Measurements from ENCODE around the gene PHACTR4.

DNA sequence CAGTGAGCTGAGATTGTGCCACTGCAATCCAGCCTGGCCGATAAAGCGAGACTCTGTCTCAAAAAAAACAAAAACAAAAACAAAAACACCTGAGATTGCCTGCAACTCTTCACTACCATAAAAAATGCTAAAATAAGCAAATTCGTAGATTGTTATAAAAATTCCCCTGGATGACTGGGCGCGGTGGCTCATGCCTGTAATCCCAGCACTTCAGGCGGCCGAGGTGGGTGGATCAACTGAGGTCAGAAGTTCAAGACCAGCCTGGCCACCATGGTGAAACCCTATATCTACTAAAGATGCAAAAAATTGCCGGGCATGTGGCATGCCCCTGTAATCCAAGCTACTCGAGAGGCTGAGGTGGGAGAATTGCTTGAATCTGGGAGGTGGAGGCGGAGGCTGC, 30.0 kb upstream of the PHACTR4 start:
- TF ChIP-seq, protein P1, sequence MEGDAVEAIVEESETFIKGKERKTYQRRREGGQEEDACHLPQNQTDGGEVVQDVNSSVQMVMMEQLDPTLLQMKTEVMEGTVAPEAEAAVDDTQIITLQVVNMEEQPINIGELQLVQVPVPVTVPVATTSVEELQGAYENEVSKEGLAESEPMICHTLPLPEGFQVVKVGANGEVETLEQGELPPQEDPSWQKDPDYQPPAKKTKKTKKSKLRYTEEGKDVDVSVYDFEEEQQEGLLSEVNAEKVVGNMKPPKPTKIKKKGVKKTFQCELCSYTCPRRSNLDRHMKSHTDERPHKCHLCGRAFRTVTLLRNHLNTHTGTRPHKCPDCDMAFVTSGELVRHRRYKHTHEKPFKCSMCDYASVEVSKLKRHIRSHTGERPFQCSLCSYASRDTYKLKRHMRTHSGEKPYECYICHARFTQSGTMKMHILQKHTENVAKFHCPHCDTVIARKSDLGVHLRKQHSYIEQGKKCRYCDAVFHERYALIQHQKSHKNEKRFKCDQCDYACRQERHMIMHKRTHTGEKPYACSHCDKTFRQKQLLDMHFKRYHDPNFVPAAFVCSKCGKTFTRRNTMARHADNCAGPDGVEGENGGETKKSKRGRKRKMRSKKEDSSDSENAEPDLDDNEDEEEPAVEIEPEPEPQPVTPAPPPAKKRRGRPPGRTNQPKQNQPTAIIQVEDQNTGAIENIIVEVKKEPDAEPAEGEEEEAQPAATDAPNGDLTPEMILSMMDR (IDR thresholded peaks at IDR 0.05; ENCODE audit: low read depth, low read length), result no peak
- no peak for TF ChIP-seq POLR2A (IDR thresholded peaks at IDR 0.05; ENCODE audit: extremely low read depth, insufficient read length)
- no peak for TF ChIP-seq MYC (IDR thresholded peaks at IDR 0.05; ENCODE audit: low read depth, low read length)
- TF ChIP-seq, protein P2, sequence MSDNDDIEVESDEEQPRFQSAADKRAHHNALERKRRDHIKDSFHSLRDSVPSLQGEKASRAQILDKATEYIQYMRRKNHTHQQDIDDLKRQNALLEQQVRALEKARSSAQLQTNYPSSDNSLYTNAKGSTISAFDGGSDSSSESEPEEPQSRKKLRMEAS (IDR thresholded peaks at IDR 0.05; ENCODE audit: low read depth, low read length), result no peak
